AG04449 (cell line): ENCODE results near the gene SLFN12.

Experiments used
- CTCF ChIA-PET: fragments of 350-600 bp; formaldehyde crosslinking; extraction: SDS; loops from one replicate; lab custom pipeline; 2021; ENCODE audit warnings: antibody characterized with exemption; lab: Yijun Ruan, JAX
- POLR2A ChIA-PET: fragments of 400-600, 350-600 bp; formaldehyde crosslinking; extraction: SDS; loops from one replicate; lab custom pipeline; 2020; ENCODE audit warnings: antibody characterized with exemption, inconsistent platforms; lab: Yijun Ruan, JAX
- DNase-seq: peaks from one replicate; pipeline ENCODE4 v3.0.0-alpha.2; 2010; ENCODE audit warnings: low read depth, low spot score
- H3K4me3 ChIP-seq: 2 replicates; pipeline ENCODE4 v1.5.1; 2011; ENCODE audit warnings: low read depth, mild to moderate bottlenecking, control low read depth, low read length
- CTCF ChIP-seq: IDR thresholded peaks from one replicate; pipeline ENCODE4 v1.5.1; 2011; ENCODE audit warnings: mild to moderate bottlenecking, moderate library complexity, low read length, control low read depth, inconsistent platforms; ENCODE audit not compliant: insufficient read depth; ENCODE audit errors: missing control alignments

The SLFN12 gene

DNA sequence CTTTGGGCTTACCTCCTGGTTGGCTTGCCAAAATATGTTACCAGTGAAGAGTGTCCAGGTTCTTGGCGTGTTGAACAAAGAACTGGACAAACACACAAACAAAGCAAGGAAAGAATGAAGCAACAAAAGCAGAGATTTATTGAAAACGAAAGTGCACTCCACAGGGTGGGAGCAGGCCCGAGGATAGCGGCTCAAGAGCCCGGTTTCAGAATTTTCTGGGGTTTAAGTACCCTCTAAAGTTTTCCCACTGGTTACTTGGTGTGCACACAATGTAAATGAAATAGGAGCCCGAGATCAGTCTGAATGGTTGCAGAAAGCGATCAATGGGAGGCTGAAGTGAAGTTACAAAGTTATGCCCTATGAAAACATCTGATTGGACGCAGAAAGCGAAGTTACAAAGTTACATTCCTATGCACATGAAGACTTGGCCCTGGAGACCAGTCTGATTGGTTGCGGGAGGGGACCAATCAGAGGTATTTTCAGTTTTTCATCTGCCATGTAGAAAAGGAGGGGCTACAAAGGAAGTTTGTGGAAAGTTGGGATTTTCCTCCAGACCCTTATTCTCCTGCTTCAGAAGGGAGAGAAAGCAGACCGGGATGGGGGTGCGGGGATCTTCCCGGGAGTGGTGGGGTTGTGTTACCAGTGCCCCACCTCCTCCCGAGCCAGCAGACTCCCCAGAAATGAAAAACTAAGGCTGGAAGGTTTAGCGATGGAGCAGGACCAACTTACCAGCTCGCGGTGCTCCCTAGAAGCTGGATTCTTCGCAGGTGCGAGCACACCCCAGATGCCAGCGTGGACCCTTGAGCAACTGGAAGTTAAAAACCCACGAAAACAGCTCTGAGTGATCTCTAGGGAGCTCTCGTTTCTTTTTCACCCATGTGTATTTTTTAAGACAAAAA is at the start of gene SLFN12:
Gene SLFN12, minus strand, starts transcription at position 325 of the 899 bp plus-strand sequence. CDS start 9,472 bp downstream, outside the sequence.
- CTCF ChIA-PET, result interaction anchor here (1.2 to 1.3 kb wide), 2 partner anchors 120 to 143 kb away, joined by 3 read pairs; no protein-coding TSS in a partner anchor
- TF ChIP-seq CTCF, result no peak
- POLR2A ChIA-PET, result interaction anchor here (0.7 to 2.1 kb wide), 6 partner anchors 34 to 1131 kb away, joined by 3 to 20 read pairs (median 4); partner anchors contain the start of genes SLFN11 and SLFN5
- DNase-seq, result peak; percentile 91
- H3K4me3 ChIP-seq, result peak within 1 kb of the TSS; percentile 84

GRCh38 chr17:35479271-35479670 is 47.0 kb upstream of the SLFN12 start:
- no peak for DNase-seq
- H3K4me3 ChIP-seq, result no peak overlapping the region
- ChIA-PET POLR2A (interaction anchor here (0.6 kb wide), 1 partner anchor 15 kb away, joined by 3 read pairs; no protein-coding TSS in a partner anchor), CTCF (no interaction called here)
- no peak for TF ChIP-seq CTCF

DNA sequence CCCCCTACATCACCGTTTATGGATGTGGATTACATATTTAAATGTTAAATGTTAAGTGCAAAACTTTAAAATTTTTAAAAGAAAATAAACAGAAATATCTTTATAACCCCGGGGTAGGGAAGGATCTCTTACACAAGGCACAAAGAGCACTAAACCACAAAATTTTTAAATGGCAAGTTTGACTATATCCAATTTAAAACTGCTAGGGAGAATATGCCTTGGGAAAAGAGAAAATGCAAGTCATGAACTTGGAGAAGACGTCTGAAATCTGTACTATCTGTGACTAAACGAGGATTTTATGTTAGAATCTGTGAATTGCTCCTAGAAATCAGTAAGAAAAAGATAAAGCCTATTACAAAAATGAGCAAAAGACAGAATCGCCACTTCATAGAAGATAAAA is 44.9 kb upstream of the SLFN12 start:
- ChIA-PET CTCF (no interaction called here), POLR2A (no interaction called here)
- TF ChIP-seq CTCF, result no peak
- no peak for DNase-seq
- no peak overlapping the region for H3K4me3 ChIP-seq

DNA sequence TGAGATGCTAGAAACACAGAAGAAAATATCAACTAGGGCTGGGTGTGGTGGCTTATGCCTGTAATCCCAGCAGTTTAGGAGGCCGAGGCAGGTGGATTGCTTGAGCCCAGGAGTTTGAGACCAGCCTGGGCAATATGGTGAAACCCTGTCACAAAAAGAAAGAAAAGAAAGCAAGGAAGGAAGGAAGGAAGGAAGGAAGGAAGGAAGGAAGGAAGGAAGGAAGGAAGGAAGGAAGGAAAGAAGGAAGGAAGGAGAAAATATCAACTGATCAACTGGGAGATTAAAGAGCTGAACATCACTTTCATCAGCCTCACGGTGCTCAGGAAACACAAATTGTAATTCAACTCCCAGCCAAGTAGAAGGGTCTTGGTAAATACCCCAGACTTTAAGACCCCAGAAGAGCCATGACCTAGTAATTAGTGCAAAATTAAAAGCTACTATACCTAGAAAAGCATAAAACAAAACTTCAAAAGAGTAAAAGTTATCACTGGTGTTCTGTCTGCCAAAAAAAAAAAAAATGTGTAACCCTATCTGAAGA is 44.1 kb upstream of the SLFN12 start:
- ChIA-PET CTCF (no interaction called here), POLR2A (no interaction called here)
- no peak for TF ChIP-seq CTCF
- H3K4me3 ChIP-seq, result no peak overlapping the region
- DNase-seq, result no peak

- ChIA-PET POLR2A (no interaction called here), CTCF (no interaction called here)
- no peak for TF ChIP-seq CTCF
- no peak for DNase-seq
- H3K4me3 ChIP-seq, result no peak overlapping the region
Measured at GRCh38 chr17:35468475-35468874, 36.2 kb upstream of the SLFN12 start.

- H3K4me3 ChIP-seq, result no peak overlapping the region
- no peak for TF ChIP-seq CTCF
- ChIA-PET CTCF (no interaction called here), POLR2A (no interaction called here)
- DNase-seq, result no peak
Measured at GRCh38 chr17:35467824-35468223, 35.5 kb upstream of the SLFN12 start.
